ENCODE results near the gene ATP10B. TPM values are rescaled to one million over a fixed set of nuclear protein-coding genes. Genes with fewer than 3 reads are reported as not detected.

Gene ATP10B
- polyA plus RNA-seq, 2 donors = 5.0 to 6.6 TPM

DNA sequence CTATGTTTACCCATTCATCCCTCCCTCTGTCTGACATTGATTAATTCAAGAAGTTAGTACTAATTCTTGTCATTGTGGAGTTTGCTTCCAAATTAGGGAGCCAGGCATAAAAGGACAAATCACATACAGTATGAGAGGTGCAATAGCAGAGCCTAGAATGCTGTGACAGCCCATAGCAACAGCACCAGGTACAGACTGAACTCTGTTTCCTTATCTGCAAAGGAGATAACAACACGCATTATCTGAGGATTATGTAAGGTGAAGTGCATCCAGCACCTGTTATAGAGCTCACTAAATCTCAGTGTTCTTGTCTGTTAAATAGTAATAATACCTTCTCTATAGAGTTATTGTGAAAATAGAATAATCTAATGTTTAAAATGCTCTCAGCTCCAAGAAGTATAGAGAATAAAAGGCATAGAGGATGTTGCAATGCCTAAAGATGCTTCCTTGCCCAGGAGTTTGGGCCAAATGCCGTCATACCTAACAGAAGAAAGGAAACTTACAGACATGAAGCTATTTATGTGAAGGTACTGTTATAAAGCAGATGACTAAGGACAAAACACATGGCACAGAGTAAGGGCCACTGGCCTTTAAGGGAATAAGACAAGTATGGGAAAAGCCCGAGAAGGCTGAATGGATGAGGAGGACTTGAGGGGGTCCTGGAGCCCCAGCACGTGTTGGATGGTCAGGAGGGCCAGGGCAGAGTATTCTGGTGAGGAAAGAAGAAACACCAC is 214.5 kb downstream of the ATP10B start:
- Histone ChIP-seq H3K4me3 (ENCODE audit: low read depth in 1 of 2, low read length in 2 of 2) (no peak overlapping the region), H3K4me1 (ENCODE audit: control insufficient read depth in 2 of 2, insufficient read depth in 2 of 2, low read length in 1 of 2) (no peaks in the 10 kb centered on the region), H3K27me3 (ENCODE audit: control insufficient read depth in 1 of 2, insufficient read depth in 2 of 2, low read length in 2 of 2) (no peaks in the 10 kb centered on the region), H3K36me3 (ENCODE audit: control insufficient read depth in 2 of 2, insufficient read depth in 2 of 2, low read length in 1 of 2) (peaks cover 0 to 2% of the 10 kb centered on the region in 2 donors), H3K9me3 (ENCODE audit: control insufficient read depth in 2 of 2, insufficient read depth in 1 of 2, low read depth in 1 of 2, low read length in 1 of 2) (no peaks in the 10 kb centered on the region), H3K27ac (ENCODE audit: low read depth in 2 of 2, low read length in 1 of 2) (no peak overlapping the region)
- 68 to 78% methylated on average over 4 of the region's 4 CpGs for WGBS, 2 donors

DNA sequence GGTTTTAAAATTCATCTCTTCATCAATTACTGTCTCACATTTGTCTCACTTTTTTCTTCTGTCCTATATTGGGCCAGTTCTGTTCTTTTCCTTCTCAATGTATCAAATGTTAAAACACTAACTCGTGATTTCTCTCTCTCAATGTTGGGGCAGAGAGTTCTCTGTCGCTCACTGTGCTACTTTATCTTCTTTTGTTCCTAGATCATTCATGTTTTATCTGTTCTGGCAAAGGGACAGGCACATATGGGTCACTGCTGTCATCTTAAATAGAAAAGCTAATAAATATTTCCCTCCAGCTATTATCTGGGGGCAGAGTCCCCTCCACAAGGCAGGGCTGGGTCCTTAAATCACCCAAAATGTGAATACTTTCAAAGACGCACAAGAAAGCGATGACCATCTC is 216.3 kb downstream of the ATP10B start:
- H3K27me3 ChIP-seq (ENCODE audit: control insufficient read depth in 1 of 2, insufficient read depth in 2 of 2, low read length in 2 of 2) = no peaks in the 10 kb centered on the region
- peaks cover 0 to 2% of the 10 kb centered on the region in 2 donors for H3K36me3 ChIP-seq (ENCODE audit: control insufficient read depth in 2 of 2, insufficient read depth in 2 of 2, low read length in 1 of 2)
- no peak overlapping the region for H3K4me3 ChIP-seq (ENCODE audit: low read depth in 1 of 2, low read length in 2 of 2)
- WGBS, 2 donors = 80% methylated on average over 4 of the region's 4 CpGs
- H3K9me3 ChIP-seq (ENCODE audit: control insufficient read depth in 2 of 2, insufficient read depth in 1 of 2, low read depth in 1 of 2, low read length in 1 of 2) = peaks cover 0 to 3% of the 10 kb centered on the region in 2 donors
- no peaks in the 10 kb centered on the region for H3K4me1 ChIP-seq (ENCODE audit: control insufficient read depth in 2 of 2, insufficient read depth in 2 of 2, low read length in 1 of 2)
- H3K27ac ChIP-seq (ENCODE audit: low read depth in 2 of 2, low read length in 1 of 2) = no peak overlapping the region

DNA sequence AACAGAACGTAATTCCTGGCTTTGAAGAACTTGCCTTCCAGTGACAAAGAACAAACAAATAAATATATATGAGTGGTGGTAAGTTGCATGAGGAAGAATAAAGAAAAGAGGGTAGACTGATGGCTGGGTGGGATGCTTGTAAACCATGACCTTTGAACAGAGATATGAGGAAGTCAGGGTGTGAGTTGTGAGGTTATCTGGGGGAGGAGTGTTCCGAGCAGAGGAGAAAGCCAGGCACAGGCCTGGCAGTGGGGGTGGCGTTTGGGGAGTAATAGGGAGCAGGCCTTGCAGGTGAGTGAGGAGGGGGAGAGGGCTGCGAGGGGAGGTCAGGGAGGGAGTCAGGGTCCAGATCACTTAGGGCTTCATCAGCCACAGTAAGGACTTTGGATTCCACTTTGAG is 217.0 kb downstream of the ATP10B start:
- Histone ChIP-seq H3K9me3 (ENCODE audit: control insufficient read depth in 2 of 2, insufficient read depth in 1 of 2, low read depth in 1 of 2, low read length in 1 of 2) (peaks cover 0 to 3% of the 10 kb centered on the region in 2 donors), H3K27ac (ENCODE audit: low read depth in 2 of 2, low read length in 1 of 2) (no peak overlapping the region), H3K4me3 (ENCODE audit: low read depth in 1 of 2, low read length in 2 of 2) (no peak overlapping the region), H3K36me3 (ENCODE audit: control insufficient read depth in 2 of 2, insufficient read depth in 2 of 2, low read length in 1 of 2) (peaks cover 0 to 2% of the 10 kb centered on the region in 2 donors), H3K27me3 (ENCODE audit: control insufficient read depth in 1 of 2, insufficient read depth in 2 of 2, low read length in 2 of 2) (no peaks in the 10 kb centered on the region), H3K4me1 (ENCODE audit: control insufficient read depth in 2 of 2, insufficient read depth in 2 of 2, low read length in 1 of 2) (no peaks in the 10 kb centered on the region)
- WGBS, 2 donors = 65 to 76% methylated on average over 4 of the region's 4 CpGs

DNA sequence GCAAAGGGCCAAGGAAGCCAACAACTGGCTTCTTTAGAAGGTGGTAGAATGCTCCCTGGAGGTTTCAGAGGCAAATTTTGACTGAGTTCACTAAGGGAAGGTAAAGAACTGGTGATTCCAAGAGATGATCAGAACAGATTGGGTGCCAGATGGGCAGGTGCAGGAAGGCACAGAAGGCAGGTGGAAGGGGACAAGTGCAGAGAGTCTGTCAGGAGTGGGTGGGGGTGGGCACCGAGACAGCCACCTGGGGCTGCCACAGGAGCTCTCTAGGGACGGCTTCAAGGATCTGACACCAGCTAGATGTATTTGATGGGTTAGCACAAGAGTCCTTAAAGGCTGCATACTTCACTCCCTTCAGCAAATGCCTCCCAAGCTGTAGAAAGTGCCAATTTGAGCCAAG is 223.0 kb downstream of the ATP10B start:
- no peak overlapping the region for H3K4me3 ChIP-seq (ENCODE audit: low read depth in 1 of 2, low read length in 2 of 2)
- peaks cover 0 to 3% of the 10 kb centered on the region in 2 donors for H3K9me3 ChIP-seq (ENCODE audit: control insufficient read depth in 2 of 2, insufficient read depth in 1 of 2, low read depth in 1 of 2, low read length in 1 of 2)
- no peaks in the 10 kb centered on the region for H3K27me3 ChIP-seq (ENCODE audit: control insufficient read depth in 1 of 2, insufficient read depth in 2 of 2, low read length in 2 of 2)
- 71 to 76% methylated on average over 2 of the region's 2 CpGs for WGBS, 2 donors
- H3K27ac ChIP-seq (ENCODE audit: low read depth in 2 of 2, low read length in 1 of 2) = no peak overlapping the region
- no peaks in the 10 kb centered on the region for H3K36me3 ChIP-seq (ENCODE audit: control insufficient read depth in 2 of 2, insufficient read depth in 2 of 2, low read length in 1 of 2)
- H3K4me1 ChIP-seq (ENCODE audit: control insufficient read depth in 2 of 2, insufficient read depth in 2 of 2, low read length in 1 of 2) = no peaks in the 10 kb centered on the region

DNA sequence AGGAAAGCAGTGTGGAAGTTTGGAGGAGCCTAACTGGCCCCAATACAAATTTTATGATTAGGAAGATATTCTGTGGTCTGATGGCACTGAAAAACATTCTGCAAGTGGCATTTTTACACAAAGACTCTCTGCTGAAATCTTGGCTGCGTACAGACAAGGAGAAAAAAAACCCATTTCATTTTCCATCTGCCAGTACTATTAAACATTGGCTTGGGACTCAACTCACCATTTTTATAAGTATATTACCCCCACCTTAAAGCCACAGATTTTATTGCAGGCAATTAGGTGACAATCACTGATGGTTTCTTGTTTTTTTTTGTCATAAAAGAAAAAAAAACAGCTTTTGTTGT is 223.4 kb downstream of the ATP10B start:
- WGBS, 2 donors = 67 to 83% methylated on average over 1 of the region's 1 CpG
- Histone ChIP-seq H3K36me3 (ENCODE audit: control insufficient read depth in 2 of 2, insufficient read depth in 2 of 2, low read length in 1 of 2) (no peaks in the 10 kb centered on the region), H3K9me3 (ENCODE audit: control insufficient read depth in 2 of 2, insufficient read depth in 1 of 2, low read depth in 1 of 2, low read length in 1 of 2) (peaks cover 0 to 3% of the 10 kb centered on the region in 2 donors), H3K27ac (ENCODE audit: low read depth in 2 of 2, low read length in 1 of 2) (no peak overlapping the region), H3K4me3 (ENCODE audit: low read depth in 1 of 2, low read length in 2 of 2) (no peak overlapping the region), H3K27me3 (ENCODE audit: control insufficient read depth in 1 of 2, insufficient read depth in 2 of 2, low read length in 2 of 2) (no peaks in the 10 kb centered on the region), H3K4me1 (ENCODE audit: control insufficient read depth in 2 of 2, insufficient read depth in 2 of 2, low read length in 1 of 2) (no peaks in the 10 kb centered on the region)

DNA sequence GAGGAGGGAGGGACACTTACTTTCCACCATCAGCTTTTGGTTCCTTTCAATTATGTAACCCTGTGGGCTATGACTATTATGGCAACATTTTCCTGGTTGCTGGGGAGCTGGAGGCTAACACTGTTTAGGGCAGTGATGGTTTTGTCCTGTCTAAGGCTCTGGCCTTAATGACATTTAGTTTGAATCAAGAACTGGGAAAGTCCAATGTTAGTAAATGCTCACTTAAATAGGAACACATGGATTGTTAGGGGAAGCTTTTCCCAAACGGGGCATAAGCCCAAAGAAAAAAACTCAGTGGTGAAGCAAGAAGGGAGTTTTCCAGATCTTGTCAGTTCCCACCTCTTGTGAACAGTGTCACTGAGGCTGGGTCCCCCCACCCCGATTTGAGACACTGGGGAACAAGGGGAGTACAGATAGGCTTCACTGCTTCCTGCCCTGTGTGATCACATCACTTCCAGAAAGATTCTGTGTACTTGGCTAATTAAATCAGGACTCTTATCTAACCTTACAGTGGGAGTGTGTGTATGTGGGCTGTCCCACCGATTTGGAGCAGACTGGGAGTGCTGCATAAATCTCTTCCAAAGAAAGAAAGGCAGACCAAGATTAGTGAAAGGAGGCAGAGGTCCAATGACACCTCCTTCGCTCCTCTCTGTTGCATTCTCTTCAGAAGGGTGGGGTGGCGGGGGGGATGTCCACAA is 223.9 kb downstream of the ATP10B start:
- no peaks in the 10 kb centered on the region for H3K27me3 ChIP-seq (ENCODE audit: control insufficient read depth in 1 of 2, insufficient read depth in 2 of 2, low read length in 2 of 2)
- H3K9me3 ChIP-seq (ENCODE audit: control insufficient read depth in 2 of 2, insufficient read depth in 1 of 2, low read depth in 1 of 2, low read length in 1 of 2) = peaks cover 0 to 3% of the 10 kb centered on the region in 2 donors
- H3K4me1 ChIP-seq (ENCODE audit: control insufficient read depth in 2 of 2, insufficient read depth in 2 of 2, low read length in 1 of 2) = no peaks in the 10 kb centered on the region
- 52 to 64% methylated on average over 5 of the region's 5 CpGs for WGBS, 2 donors
- no peak overlapping the region for H3K4me3 ChIP-seq (ENCODE audit: low read depth in 1 of 2, low read length in 2 of 2)
- no peak overlapping the region for H3K27ac ChIP-seq (ENCODE audit: low read depth in 2 of 2, low read length in 1 of 2)
- no peaks in the 10 kb centered on the region for H3K36me3 ChIP-seq (ENCODE audit: control insufficient read depth in 2 of 2, insufficient read depth in 2 of 2, low read length in 1 of 2)

DNA sequence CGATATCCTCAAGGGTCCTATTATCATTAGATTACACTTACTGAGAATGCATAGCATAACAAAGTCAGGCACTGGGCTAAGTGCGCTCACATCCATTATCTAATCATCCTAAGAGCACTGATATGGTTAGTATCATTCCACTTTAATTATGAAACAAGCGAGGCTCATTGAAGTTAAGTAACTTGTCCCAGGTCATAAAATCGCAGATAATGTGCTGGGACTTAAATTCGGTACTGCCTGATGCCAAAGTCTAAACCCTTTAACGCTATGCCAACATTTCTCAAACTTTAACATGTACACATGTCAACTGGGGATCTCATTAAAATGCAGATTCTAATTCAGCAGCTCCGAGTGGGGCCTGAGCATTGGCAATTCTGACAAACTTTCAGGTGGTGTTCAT is 225.7 kb downstream of the ATP10B start:
- WGBS, 2 donors = 79 to 81% methylated on average over 7 of the region's 7 CpGs

DNA sequence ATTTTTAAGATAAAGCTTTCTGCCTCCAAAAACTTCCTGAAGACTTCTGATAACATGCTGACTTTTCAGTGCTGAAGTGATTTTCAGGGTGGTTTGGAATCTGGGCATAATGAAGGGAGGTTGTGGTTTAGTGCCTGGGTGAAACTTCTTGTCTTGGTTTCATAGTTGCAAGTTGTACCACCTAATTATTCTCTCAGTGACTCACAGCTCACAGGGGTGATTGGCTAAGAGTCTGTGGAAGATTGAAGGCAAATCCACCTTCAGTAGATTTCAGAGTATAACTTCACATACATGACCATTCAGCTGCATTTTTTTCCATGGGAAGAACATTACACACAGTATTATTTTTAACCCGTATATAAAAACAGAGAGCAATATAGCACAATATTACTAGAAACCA is 230.5 kb downstream of the ATP10B start:
- Histone ChIP-seq H3K4me3 (ENCODE audit: low read depth in 1 of 2, low read length in 2 of 2) (no peak overlapping the region), H3K27me3 (ENCODE audit: control insufficient read depth in 1 of 2, insufficient read depth in 2 of 2, low read length in 2 of 2) (no peaks in the 10 kb centered on the region), H3K9me3 (ENCODE audit: control insufficient read depth in 2 of 2, insufficient read depth in 1 of 2, low read depth in 1 of 2, low read length in 1 of 2) (no peaks in the 10 kb centered on the region), H3K4me1 (ENCODE audit: control insufficient read depth in 2 of 2, insufficient read depth in 2 of 2, low read length in 1 of 2) (no peaks in the 10 kb centered on the region), H3K36me3 (ENCODE audit: control insufficient read depth in 2 of 2, insufficient read depth in 2 of 2, low read length in 1 of 2) (no peaks in the 10 kb centered on the region), H3K27ac (ENCODE audit: low read depth in 2 of 2, low read length in 1 of 2) (no peak overlapping the region)
- WGBS, 2 donors = 82 to 95% methylated on average over 1 of the region's 1 CpG

More for the DNA sequence above, 225.7 kb downstream of the ATP10B start:
- Histone ChIP-seq H3K27ac (ENCODE audit: low read depth in 2 of 2, low read length in 1 of 2) (no peak overlapping the region), H3K27me3 (ENCODE audit: control insufficient read depth in 1 of 2, insufficient read depth in 2 of 2, low read length in 2 of 2) (no peaks in the 10 kb centered on the region), H3K9me3 (ENCODE audit: control insufficient read depth in 2 of 2, insufficient read depth in 1 of 2, low read depth in 1 of 2, low read length in 1 of 2) (no peaks in the 10 kb centered on the region), H3K4me1 (ENCODE audit: control insufficient read depth in 2 of 2, insufficient read depth in 2 of 2, low read length in 1 of 2) (no peaks in the 10 kb centered on the region), H3K4me3 (ENCODE audit: low read depth in 1 of 2, low read length in 2 of 2) (no peak overlapping the region), H3K36me3 (ENCODE audit: control insufficient read depth in 2 of 2, insufficient read depth in 2 of 2, low read length in 1 of 2) (no peaks in the 10 kb centered on the region)

DNA sequence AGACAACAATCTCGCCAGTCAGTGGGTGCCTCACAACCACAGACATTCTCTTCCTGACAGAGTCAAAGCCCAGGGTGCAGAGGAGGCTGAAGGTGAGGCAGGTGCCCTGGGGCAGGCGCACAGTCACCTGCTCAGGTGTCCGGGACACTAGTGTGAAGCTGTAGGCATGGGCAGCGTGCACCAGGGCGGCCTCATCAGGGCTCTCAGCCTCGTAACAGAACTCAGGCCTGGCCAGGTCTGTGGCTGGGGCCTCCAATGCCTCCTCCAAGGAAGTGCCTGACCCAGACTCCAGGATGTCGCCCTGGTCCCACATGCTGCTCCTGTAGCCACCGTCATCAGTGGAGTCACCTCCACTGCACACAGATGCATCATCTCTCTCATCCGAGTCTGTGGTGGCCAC is 231.6 kb downstream of the ATP10B start:
- Histone ChIP-seq H3K36me3 (ENCODE audit: control insufficient read depth in 2 of 2, insufficient read depth in 2 of 2, low read length in 1 of 2) (no peaks in the 10 kb centered on the region), H3K4me1 (ENCODE audit: control insufficient read depth in 2 of 2, insufficient read depth in 2 of 2, low read length in 1 of 2) (no peaks in the 10 kb centered on the region), H3K27ac (ENCODE audit: low read depth in 2 of 2, low read length in 1 of 2) (no peak overlapping the region), H3K27me3 (ENCODE audit: control insufficient read depth in 1 of 2, insufficient read depth in 2 of 2, low read length in 2 of 2) (no peaks in the 10 kb centered on the region), H3K9me3 (ENCODE audit: control insufficient read depth in 2 of 2, insufficient read depth in 1 of 2, low read depth in 1 of 2, low read length in 1 of 2) (no peaks in the 10 kb centered on the region), H3K4me3 (ENCODE audit: low read depth in 1 of 2, low read length in 2 of 2) (no peak overlapping the region)
- 92 to 94% methylated on average over 9 of the region's 9 CpGs for WGBS, 2 donors

DNA sequence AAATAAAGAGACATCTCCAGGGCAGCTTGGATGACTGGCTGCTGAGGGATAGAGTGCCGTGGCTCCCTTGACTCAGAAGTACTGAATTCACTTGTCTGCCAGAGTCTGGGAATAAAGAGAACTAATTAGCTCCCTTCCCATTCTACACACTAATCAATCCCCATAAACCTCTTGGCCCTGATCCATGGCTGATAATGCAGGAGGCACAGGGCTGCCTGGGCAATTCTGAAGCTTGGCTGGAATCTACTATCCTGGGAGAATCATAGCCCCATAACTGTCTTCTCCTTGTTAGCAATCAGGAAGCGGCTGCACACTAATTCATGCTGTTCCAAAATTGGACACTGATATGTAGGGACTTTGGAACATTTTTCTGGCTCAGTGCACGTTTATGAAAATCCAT is 232.6 kb downstream of the ATP10B start:
- H3K9me3 ChIP-seq (ENCODE audit: control insufficient read depth in 2 of 2, insufficient read depth in 1 of 2, low read depth in 1 of 2, low read length in 1 of 2) = no peaks in the 10 kb centered on the region
- no peaks in the 10 kb centered on the region for H3K36me3 ChIP-seq (ENCODE audit: control insufficient read depth in 2 of 2, insufficient read depth in 2 of 2, low read length in 1 of 2)
- no peak overlapping the region for H3K4me3 ChIP-seq (ENCODE audit: low read depth in 1 of 2, low read length in 2 of 2)
- H3K4me1 ChIP-seq (ENCODE audit: control insufficient read depth in 2 of 2, insufficient read depth in 2 of 2, low read length in 1 of 2) = no peaks in the 10 kb centered on the region
- H3K27me3 ChIP-seq (ENCODE audit: control insufficient read depth in 1 of 2, insufficient read depth in 2 of 2, low read length in 2 of 2) = no peaks in the 10 kb centered on the region
- 56 to 57% methylated on average over 3 of the region's 3 CpGs for WGBS, 2 donors
- no peak overlapping the region for H3K27ac ChIP-seq (ENCODE audit: low read depth in 2 of 2, low read length in 1 of 2)
